ENCODE results near the gene REV3L. TPM values are rescaled to one million over a fixed set of nuclear protein-coding genes. Genes with fewer than 3 reads are reported as not detected.

The REV3L gene
- total RNA-seq, 1 experiment from 2014 or later = 17.2 TPM

GRCh38 chr6:111427341-111428116 lies 55.5 kb downstream of the REV3L start:
- Mint-ChIP-seq H3K4me3 (ENCODE audit: low read depth, unreplicated experiment) (peak overlapping the region; percentile 38), H3K27me3 (ENCODE audit: unreplicated experiment) (no peaks in the 10 kb centered on the region), H3K36me3 (ENCODE audit: insufficient read depth, unreplicated experiment) (peaks cover 8% of the 10 kb centered on the region), H3K9me3 (ENCODE audit: low read depth, unreplicated experiment) (peaks cover 8% of the 10 kb centered on the region), H3K4me1 (ENCODE audit: low read depth, unreplicated experiment) (peaks cover 36% of the 10 kb centered on the region), H3K27ac (ENCODE audit: unreplicated experiment) (peak overlapping the region; percentile 48)
- CTCF ChIA-PET = interaction anchor here (1.0 kb wide), 1 partner anchor 51 kb away, joined by 3 read pairs; no protein-coding TSS in a partner anchor
- no TSS peak for BruUV-seq (replicated peaks)
- peak; percentile 14 for DNase-seq
- TF ChIP-seq CTCF (IDR thresholded peaks at IDR 0.05; ENCODE audit: unreplicated experiment) = no peak
- intact Hi-C loops (cut with micrococcal nuclease; ENCODE audit: unreplicated experiment) = loop anchor here (5.0 kb wide), 2 partner anchors 35 to 50 kb away; no protein-coding TSS in a partner anchor

- no TSS peak for BruUV-seq (replicated peaks)
- Mint-ChIP-seq H3K27ac (ENCODE audit: unreplicated experiment) (no peak overlapping the region), H3K36me3 (ENCODE audit: insufficient read depth, unreplicated experiment) (peaks cover 4% of the 10 kb centered on the region), H3K27me3 (ENCODE audit: unreplicated experiment) (no peaks in the 10 kb centered on the region), H3K4me1 (ENCODE audit: low read depth, unreplicated experiment) (peaks cover 36% of the 10 kb centered on the region), H3K4me3 (ENCODE audit: low read depth, unreplicated experiment) (no peak overlapping the region), H3K9me3 (ENCODE audit: low read depth, unreplicated experiment) (peaks cover 6% of the 10 kb centered on the region)
- peak; percentile 14 for DNase-seq
- intact Hi-C loops (cut with micrococcal nuclease; ENCODE audit: unreplicated experiment) = no loop called here
- CTCF ChIA-PET = interaction anchor here (0.5 to 0.6 kb wide), 2 partner anchors 26 to 167 kb away, joined by 3 to 8 read pairs; no protein-coding TSS in a partner anchor
- TF ChIP-seq CTCF (IDR thresholded peaks at IDR 0.05; ENCODE audit: unreplicated experiment) = no peak
Measured at GRCh38 chr6:111423960-111424846, 58.8 kb downstream of the REV3L start.

GRCh38 chr6:111423055-111423633 lies 59.9 kb downstream of the REV3L start:
- intact Hi-C loops (cut with micrococcal nuclease; ENCODE audit: unreplicated experiment) = no loop called here
- CTCF ChIA-PET = interaction anchor here (0.7 kb wide), 1 partner anchor 550 kb away, joined by 4 read pairs; no protein-coding TSS in a partner anchor
- Mint-ChIP-seq H3K27me3 (ENCODE audit: unreplicated experiment) (no peaks in the 10 kb centered on the region), H3K9me3 (ENCODE audit: low read depth, unreplicated experiment) (peaks cover 2% of the 10 kb centered on the region), H3K27ac (ENCODE audit: unreplicated experiment) (peak overlapping the region; percentile 1), H3K4me3 (ENCODE audit: low read depth, unreplicated experiment) (no peak overlapping the region), H3K36me3 (ENCODE audit: insufficient read depth, unreplicated experiment) (peaks cover 4% of the 10 kb centered on the region), H3K4me1 (ENCODE audit: low read depth, unreplicated experiment) (peaks cover 36% of the 10 kb centered on the region)
- DNase-seq = no peak
- BruUV-seq (replicated peaks) = no TSS peak
- TF ChIP-seq CTCF (IDR thresholded peaks at IDR 0.05; ENCODE audit: unreplicated experiment) = no peak

- Mint-ChIP-seq H3K4me1 (ENCODE audit: low read depth, unreplicated experiment) (peaks cover 14% of the 10 kb centered on the region), H3K9me3 (ENCODE audit: low read depth, unreplicated experiment) (no peaks in the 10 kb centered on the region), H3K36me3 (ENCODE audit: insufficient read depth, unreplicated experiment) (no peaks in the 10 kb centered on the region), H3K27me3 (ENCODE audit: unreplicated experiment) (no peaks in the 10 kb centered on the region), H3K27ac (ENCODE audit: unreplicated experiment) (no peak overlapping the region), H3K4me3 (ENCODE audit: low read depth, unreplicated experiment) (no peak overlapping the region)
- no peak for TF ChIP-seq CTCF (IDR thresholded peaks at IDR 0.05; ENCODE audit: unreplicated experiment)
- intact Hi-C loops (cut with micrococcal nuclease; ENCODE audit: unreplicated experiment) = no loop called here
- BruUV-seq (replicated peaks) = no TSS peak
- CTCF ChIA-PET = no interaction called here
- DNase-seq = no peak
Measured at GRCh38 chr6:111418971-111419693, 63.9 kb downstream of the REV3L start.
